HG02571 (cell line): ENCODE measurements around the gene VPS16.

ENCODE experiments used
- ATAC-seq: cut with Tn5 transposase; IDR thresholded peaks from one replicate; pipeline ENCODE4 v1.9.1; 2021; ENCODE audit warnings: mild to moderate bottlenecking, moderate library complexity; ENCODE audit not compliant: unreplicated experiment

VPS16 gene

GRCh38 chr20:2833761-2834160 lies 6.8 kb upstream of the VPS16 start:
- no peak for ATAC-seq

GRCh38 chr20:2834401-2835110 lies 6.0 kb upstream of the VPS16 start:
- ATAC-seq: no peak

- ATAC-seq: no peak
Observed at GRCh38 chr20:2835331-2835796, 5.2 kb upstream of the VPS16 start.

- no peak for ATAC-seq
Observed at GRCh38 chr20:2836035-2836434, 4.5 kb upstream of the VPS16 start.

GRCh38 chr20:2837221-2837960 lies 3.2 kb upstream of the VPS16 start:
- no peak for ATAC-seq

- ATAC-seq: no peak
Observed at GRCh38 chr20:2838170-2838797, 2.3 kb upstream of the VPS16 start.

DNA sequence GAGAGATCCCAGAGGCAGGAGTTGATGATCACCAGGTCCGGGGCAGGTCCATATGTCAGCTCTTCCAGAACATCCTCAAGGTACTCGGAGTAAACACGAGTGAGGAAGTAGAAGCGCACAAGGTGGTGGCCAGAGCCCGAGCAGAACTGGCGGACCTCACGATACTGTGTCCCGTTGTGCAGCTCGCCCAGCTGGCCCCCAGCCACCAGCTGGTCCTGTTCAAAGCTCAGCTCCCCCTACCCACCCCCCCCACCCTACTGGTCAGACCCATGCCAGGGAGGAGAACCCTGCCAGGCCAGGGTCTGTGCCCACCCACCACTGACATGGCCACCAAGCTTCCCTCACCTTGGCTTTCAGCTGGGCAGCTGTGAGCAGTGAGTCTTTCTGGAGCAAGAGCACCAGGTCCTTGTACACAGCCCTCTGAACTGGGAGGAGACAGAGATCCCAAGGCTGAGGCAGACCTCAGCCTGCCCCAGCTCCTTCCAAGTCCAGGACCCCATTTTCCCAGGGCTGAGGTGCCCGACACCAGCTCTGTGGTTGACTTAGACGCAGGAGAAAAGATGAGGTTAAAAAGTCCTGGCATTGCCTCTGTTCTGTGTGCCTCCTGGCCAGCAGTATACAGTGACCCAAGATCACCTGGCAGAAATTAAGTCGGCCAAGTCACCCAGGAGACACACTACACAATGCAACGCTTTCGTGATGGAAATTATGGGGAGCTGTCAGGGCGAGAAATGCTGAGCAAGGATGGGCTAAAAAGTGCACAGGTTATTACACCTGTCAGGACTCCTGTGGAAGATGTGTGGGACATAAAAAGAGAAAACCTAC lies 1.5 kb upstream of the VPS16 start:
- no peak for ATAC-seq

- ATAC-seq: no peak
Observed at GRCh38 chr20:2839732-2840137, 810 bp upstream of the VPS16 start.

DNA sequence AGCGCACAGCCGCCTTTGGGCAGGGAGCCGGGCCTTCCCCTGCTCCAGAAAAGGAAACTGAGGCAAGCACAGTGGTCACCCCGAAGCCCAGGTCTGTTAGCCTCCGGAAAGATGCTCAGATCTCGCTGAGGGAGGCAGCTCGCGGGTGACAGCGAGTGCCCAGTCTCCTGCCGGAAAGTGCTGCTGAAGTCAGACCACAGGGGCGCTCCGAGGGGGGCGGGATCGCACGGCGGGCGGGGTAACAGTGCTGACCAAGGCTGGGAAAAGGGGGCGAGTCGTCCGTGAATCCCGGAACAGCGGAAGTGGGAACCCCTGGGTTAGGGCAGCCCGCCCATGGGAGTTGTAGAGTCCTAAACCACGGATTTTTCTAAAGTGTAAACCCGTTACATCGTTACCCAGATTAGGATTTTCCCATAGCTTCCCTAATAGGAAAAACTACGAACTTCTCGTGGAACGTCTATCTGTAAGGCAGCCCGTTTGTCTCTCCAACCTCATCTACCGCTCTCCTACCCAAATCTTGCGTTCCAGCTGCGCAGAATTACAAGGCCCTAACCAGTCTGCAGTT lies 504 bp downstream of the VPS16 start:
- peak; percentile 36 for ATAC-seq

DNA sequence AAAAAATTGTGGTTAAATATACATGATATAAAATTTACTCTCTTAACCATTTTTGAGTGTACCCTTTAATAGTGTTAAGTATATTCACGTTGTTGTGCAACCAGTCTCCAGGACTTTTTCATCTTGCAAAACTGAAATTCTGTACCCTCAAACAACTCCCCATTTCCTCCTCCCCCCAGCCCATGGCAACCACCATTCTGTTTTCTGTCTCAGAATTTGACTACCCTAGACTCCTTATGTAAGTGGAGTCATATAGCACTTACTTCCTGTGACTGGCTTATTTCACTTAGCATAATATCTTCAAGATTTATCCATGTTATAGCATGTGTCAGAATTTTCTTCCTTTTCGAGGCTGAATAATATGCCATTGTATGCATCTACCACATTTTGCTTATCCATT lies 5.1 kb downstream of the VPS16 start:
- ATAC-seq: no peak

DNA sequence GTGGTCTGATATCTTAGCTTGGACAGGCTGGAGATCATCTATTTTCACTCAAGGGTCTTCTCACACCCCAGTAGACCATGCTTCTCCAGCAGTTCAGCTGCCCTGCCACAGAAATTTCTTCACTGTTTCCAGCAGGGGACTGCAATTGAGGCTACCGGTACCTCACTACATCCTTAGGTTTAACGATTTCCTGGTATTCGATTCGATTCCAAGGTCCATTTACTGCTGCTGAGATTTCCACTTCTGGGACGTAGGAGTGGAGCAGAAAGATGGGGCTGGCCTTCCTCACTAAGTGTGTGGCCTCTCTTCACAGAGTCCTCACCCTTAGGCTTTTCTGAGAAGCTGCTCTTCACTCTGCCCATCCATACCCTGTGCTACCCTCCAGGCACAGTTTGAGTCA lies 6.2 kb downstream of the VPS16 start:
- no peak for ATAC-seq

- ATAC-seq: no peak
Observed at GRCh38 chr20:2847802-2848201, 7.3 kb downstream of the VPS16 start.

GRCh38 chr20:2849529-2849928 lies 9.0 kb downstream of the VPS16 start:
- ATAC-seq: no peak

- ATAC-seq: no peak
Observed at GRCh38 chr20:2851086-2851485, 10.5 kb downstream of the VPS16 start.

GRCh38 chr20:2858591-2858990 lies 18.0 kb downstream of the VPS16 start:
- ATAC-seq: no peak

- no peak for ATAC-seq
Observed at GRCh38 chr20:2859330-2860121, 19.0 kb downstream of the VPS16 start.

DNA sequence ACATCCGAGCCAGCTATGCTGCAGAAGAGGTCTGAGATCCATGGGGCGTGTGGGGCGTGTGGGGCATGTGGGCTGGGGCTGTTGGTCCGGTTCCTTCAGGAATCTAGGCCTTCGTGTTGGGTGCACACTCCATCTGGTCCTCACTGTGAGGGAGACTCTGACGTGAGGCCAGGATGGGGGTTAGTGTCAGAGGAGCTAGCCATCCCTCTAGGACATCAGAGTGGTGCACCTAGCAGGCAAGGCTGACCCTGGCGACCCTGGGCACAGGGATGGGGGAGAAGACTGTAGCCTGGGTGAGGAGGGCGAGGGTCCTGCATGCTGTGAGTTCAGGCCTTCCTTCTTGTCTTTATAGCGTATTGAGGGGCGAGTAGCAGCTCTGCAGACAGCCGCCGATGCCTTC lies 24.1 kb downstream of the VPS16 start:
- ATAC-seq: no peak

GRCh38 chr20:2865101-2865500 lies 24.6 kb downstream of the VPS16 start:
- no peak for ATAC-seq

GRCh38 chr20:2865630-2866029 lies 25.1 kb downstream of the VPS16 start:
- ATAC-seq: no peak

- no peak for ATAC-seq
Observed at GRCh38 chr20:2866236-2866635, 25.7 kb downstream of the VPS16 start.
